NB4 (cell line): ENCODE data around the gene MYOD1.

ENCODE experiments used
- MYC ChIP-seq: IDR thresholded peaks from 2 replicates; pipeline ENCODE4 v1.6.1; 2011; ENCODE audit warnings: low read depth, low read length
- POLR2A ChIP-seq: IDR thresholded peaks from 2 replicates; pipeline ENCODE4 v1.6.1; 2011; ENCODE audit warnings: mild to moderate bottlenecking; ENCODE audit not compliant: insufficient read length; ENCODE audit errors: extremely low read depth
- TF ChIP-seq, protein P1 (sequence below): IDR thresholded peaks from one replicate; pipeline ENCODE4 v1.5.1; 2012; ENCODE audit warnings: low read depth, low read length
- TF ChIP-seq, protein P2 (sequence below): IDR thresholded peaks from 2 replicates; pipeline ENCODE4 v1.6.1; 2011; ENCODE audit warnings: low read depth, low read length

DNA sequence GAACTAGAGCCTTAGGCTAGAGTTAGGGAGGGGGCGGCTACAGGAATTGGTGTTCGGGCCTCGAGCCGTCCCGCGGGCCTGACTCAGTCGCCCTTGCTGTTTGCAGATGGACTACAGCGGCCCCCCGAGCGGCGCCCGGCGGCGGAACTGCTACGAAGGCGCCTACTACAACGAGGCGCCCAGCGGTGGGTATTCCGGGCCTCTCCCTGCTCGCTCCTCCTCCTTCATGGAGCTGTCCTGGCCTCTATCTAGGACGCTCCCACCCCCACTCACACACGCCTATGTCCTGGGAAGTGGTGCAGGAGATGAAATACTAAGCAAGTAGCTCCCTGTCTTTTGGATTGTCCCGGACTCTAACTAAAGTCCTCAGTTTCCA lies 1.4 kb downstream of the MYOD1 start:
- TF ChIP-seq, protein P1, sequence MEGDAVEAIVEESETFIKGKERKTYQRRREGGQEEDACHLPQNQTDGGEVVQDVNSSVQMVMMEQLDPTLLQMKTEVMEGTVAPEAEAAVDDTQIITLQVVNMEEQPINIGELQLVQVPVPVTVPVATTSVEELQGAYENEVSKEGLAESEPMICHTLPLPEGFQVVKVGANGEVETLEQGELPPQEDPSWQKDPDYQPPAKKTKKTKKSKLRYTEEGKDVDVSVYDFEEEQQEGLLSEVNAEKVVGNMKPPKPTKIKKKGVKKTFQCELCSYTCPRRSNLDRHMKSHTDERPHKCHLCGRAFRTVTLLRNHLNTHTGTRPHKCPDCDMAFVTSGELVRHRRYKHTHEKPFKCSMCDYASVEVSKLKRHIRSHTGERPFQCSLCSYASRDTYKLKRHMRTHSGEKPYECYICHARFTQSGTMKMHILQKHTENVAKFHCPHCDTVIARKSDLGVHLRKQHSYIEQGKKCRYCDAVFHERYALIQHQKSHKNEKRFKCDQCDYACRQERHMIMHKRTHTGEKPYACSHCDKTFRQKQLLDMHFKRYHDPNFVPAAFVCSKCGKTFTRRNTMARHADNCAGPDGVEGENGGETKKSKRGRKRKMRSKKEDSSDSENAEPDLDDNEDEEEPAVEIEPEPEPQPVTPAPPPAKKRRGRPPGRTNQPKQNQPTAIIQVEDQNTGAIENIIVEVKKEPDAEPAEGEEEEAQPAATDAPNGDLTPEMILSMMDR, result no peak
- TF ChIP-seq POLR2A (no peak), MYC (no peak)
- TF ChIP-seq, protein P2, sequence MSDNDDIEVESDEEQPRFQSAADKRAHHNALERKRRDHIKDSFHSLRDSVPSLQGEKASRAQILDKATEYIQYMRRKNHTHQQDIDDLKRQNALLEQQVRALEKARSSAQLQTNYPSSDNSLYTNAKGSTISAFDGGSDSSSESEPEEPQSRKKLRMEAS, result no peak
